Left lobe of liver (tissue), 2 donors: ENCODE data around the gene CD7. TPM values are rescaled to one million over a fixed set of nuclear protein-coding genes. Genes with fewer than 3 reads are reported as not detected.
A peak's percentile ranks its signal among the peaks of the same experiment; 100 is the strongest.

Experiments used
- ATAC-seq: fragments of 200-7000 bp; cut with Tn5 transposase; one replicate; pipeline ENCODE4 v1.9.1; 2020; ENCODE audit warnings: mild to moderate bottlenecking, moderate library complexity
- DNase-seq: peaks from one replicate; pipeline ENCODE4 v3.0.0-alpha.2; 2020; ENCODE audit warnings: low spot score
- total RNA-seq: library from RNA; stranded (reverse); gene quantifications from one replicate; pipeline ENCODE4 v1.2.1, GENCODE V29; 2021
- donor health status: DM: no; HTN: no; CAD: no; lungs with moderate emphysema.
- donor health status: DM: no; HTN: yes; CAD: no.

The CD7 gene
- total RNA-seq, 1 donor from 2014 or later: 1.4 TPM

DNA sequence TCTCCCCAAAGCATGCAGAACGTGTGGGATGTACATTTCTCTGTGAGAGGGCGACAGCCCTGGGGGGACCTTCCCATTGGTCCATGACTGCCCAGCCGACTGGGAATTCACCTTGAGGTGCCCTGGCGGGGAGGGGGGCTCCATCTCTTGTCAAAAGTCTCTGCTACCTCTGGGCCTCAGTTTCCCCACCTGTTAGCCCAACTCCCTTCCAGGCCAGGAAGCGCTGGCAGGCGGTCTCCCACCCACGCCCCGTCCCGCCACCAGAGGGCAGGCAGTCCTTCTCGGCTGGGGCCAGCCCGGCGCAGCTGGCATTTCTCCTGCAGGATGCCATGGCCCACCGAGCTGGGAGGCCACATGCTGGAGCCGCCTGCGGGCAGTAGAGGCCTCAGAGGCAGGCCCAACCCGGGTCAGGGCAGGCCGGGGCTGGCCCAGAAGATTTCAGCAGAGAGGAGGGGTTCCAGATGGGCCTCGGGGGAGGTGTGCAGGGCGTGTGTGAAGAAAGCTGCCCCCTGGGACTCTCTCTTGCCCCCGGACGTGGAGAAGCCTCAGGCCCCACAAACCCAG lies 16.6 kb downstream of the CD7 start:
- DNase-seq (no peak), ATAC-seq (peak; percentile 44)

DNA sequence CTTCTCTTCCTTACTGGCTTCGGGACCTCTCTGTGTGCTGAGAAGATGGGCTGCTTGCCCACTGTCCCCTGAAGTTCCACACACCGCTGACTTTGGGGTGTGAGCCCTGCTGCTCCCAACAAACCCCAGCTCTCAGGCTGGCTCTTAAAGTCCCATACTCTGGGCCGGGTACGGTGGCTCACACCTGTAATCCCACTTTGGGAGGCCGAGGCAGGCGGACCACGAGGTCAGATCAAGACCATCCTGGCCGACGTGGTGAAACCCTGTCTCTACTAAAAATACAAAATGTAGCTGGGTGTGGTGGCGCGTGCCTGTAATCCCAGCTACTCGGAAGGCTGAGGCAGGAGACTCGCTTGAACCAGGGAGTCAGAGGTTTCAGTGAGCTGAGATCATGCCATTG lies 17.2 kb downstream of the CD7 start:
- ATAC-seq: no peak
- DNase-seq: no peak

DNA sequence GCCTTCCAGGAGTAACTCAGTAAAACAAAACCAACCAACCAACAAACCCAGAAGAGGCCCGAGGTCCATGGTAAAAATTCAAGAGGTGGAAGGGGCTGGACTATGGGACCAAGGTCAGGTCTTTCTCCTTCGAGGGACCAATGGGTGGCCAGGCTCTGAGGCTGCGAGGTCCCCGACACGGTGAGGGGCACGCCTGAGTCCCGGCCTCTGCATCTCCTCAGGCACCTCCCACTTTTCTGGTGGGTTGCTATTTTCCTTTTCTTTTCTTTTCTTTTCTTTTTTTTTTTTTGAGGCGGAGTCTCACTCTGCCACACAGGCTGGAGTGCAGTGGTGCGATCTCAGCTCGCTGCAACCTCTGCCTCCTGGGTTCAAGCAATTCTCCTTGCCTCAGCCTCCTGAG lies 18.0 kb downstream of the CD7 start:
- DNase-seq: no peak
- ATAC-seq: no peak

DNA sequence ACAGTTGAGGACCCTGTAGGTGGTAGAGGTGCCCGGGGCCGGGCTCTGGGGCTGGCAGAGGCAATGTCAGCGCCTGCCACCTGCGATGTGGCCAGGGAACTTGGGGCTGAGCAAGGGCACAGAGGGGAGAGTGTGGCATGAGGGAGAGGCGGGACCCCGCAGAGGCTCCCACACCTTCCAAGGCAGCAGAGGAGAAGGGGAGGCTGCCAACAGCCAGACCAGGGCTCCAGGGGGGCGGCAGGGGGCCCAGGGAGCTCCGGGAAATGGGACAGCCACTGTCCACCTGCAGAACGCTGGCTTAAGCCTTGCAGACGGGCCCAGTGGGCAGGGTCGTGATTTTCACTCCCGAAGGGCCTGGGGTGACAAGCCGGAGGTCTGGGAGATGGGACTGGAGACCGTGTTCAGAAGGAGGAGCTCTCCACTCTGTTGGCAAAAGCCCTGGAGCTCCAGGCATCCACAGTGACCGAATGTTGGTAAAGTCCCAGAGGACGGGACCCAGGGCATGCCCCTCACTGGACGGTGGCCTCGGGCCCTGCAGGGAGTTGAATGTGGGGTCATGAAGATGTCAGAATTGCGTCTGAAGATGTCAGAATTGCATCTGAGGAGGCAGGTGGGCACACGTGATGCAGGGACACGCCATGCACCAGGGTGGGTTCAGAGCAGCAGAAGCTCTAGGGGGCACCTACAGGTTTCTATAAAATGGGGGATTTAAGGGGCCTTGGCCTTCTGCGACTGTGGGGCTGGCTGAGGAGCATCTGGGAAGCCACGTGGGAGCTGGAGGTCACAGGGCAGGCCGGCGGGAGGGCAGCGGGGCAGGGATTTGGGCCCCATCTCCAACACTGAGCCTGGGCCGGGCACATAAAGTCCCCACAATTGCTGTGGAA lies 18.6 kb downstream of the CD7 start:
- ATAC-seq (no peak), DNase-seq (no peak)

DNA sequence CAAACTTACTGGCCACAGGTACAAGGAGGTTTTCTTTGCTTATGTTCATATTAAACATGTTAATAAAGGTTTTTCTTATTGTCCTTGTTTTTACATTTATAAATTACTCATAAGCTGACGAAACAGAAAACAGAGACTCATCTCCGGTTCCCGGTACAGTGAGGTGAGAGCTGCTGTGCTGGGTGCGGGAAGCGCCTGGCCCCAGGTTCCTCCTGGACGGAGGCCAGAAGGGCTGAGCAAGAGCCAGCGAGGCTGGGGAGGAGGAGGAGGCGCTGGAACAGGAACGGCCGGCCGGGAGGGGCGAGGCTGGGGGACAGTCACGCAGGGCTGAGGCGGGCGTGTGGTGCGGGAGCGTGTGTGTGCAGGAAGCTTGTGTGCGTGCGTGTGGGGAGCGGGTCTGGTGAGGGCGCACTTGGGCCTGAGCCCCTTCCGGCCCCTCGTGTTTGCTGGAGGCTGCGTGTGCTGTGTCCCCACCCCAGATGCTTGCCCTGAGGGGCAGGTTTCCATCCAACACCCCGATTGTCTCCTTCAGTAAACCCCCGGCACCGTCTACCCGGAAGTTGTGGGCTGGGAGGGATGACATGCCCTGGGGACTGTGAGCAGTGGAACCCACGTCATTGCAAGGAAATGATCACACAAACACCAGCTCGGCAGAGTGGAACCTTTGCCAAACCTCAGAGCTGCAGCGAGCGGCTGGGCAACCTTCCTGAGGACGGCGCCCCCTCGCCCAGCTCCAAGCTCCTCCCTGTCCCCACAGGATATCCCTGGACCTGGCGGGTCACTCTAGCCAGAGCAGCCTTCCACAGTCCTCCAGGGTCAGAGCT lies 19.5 kb downstream of the CD7 start:
- peak; percentile 72 for ATAC-seq
- peak; percentile 85 for DNase-seq

DNA sequence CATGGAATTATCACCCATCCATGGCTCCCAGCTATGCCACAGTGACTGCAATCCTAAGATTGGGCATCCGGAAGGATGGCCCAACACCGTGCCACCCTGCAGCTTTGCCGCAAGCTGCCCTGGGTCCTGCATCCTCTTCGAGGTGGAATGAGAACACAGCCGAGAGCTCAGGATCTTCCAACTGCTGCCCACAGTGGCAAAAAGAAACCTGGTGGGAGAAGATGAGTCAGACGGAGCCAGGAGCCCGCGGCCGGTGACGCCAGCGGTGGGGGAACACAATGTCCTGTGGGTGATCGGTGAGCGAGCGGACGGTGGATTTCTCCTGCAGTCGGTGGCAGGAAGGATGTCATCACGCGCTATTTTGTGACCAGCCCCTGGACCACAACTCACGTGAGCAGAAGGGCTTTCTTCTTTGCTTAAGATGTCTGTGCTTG lies 20.1 kb downstream of the CD7 start:
- no peak for ATAC-seq
- peak; percentile 69 for DNase-seq

DNA sequence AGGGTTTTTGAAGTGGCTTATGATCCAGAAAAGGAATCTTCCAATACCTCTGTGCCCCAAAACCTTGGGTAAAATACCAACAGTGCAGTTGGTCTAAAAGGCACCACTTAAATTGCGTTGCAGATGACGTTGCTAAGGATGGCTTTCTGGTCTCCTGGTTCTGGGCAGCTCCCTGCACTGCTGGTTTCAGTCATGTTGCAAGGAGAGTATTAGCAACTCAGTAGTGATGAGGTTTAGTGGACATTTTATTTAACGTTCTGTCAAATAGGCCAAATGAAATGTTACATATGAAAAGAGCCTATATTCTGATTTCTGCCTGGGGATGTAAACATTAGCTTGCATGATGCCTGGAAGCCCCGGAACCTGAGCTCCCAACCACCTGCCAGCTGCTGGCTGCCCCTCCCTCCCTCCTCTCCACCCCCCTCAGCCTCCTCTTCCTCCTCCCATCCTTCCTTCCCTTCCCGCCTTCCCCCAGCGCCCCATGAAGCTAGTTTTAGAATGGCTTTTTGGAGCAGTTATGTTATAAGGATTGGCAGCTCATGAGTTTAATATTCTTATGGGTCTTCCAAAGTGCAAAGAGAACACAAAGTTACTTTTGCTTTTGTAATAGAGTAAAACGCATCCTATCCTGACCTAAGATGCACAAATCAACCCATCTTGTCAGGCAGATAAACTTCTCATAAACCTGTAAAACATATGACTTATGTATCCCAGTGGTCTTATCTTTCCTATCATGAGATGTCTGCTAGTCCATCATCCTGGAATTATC lies 20.7 kb downstream of the CD7 start:
- ATAC-seq (no peak), DNase-seq (no peak)

DNA sequence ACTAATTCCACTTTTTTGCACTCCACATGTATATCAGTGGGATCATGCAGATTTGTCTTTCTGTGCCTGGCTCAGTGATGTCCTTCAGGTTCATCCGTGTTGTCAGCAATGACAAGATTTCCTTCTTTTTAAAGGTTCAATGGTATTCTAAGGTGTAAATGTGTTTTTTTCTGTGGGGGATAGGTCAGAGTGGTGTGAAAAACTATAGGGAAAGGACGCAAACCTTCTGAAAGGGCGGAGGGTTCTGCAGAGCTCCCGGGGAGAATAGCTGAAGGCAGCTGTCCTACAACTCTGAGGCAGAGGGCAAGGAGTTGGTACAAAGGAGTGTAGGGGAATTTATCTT lies 22.0 kb downstream of the CD7 start:
- DNase-seq (no peak), ATAC-seq (no peak)

DNA sequence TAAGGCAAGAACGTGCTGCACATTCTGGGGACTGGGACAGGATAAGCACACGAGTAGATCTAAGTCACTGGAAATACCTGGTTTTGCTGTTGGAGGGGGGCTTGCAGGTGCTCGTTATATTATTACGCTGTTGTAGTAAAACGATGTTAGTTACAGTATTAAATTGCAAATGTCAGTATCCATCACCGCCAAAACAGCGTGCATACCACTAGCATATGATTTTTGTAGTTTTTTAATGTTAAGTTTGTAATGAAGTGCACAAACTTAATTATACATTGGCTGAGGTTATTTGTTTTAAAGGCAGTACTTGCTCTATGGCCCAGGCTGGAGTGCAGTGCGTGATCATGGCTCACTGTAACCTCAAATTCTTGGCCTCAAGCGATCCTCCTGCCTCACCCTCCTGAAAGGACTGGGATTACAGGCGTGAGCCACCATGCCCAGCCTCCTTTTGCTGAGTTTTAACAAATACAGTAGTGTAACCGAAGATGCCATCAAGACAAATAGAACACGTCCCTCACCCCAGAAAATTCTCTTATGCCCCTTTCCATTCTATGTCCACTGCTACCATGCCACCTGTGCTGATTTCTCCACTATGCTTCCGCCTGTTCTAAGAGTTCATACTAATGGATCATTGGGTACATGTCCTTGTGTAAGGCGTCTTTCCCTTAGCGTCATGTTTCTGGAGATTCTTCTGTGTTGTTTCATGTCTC lies 23.2 kb downstream of the CD7 start:
- DNase-seq: no peak
- ATAC-seq: no peak

DNA sequence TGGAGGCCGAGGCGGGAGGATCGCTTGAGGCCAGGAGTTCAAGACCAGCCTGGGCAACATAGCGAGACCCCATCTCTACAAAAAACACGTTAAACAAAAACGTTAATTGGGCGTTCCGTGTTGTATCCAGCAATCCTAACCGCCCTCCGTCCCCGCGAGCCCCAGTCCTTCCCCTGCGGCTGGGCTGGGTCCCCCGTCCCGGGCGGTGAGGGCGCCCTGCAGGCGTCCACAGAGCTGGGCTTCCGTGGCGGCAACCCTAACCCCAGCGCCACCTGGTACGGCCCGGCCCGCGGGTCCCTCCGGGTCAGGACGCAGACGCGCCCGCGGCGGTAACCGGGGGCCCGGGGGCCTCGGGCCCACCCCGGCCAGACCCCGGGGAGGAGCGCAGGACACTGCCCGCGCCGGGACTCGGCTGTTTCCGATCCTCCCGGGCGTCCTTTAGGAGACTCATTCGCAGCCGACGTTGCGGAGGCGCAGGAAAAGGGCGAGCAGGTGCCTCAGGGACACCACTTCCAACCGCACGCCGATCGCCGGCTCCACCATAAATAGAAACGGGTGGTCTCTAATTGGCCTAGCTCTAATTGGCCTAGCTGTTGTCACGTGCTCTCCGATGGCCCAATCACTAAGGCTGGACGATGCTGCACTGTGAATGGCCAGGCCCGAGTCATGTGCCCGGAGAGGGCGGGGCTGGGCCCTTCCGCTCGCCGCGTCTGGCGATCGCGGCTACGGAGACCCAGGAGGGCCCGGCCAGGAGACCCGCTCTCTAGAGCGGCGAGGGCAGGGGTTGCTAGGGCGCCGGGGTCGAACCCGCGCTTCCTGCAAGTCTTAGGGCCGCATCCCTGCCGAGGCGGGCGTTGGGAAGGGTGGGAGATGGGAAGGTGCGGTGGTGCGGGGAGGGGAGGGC lies 24.9 kb downstream of the CD7 start:
- peak; percentile 90 for ATAC-seq
- peak; percentile 96 for DNase-seq

DNA sequence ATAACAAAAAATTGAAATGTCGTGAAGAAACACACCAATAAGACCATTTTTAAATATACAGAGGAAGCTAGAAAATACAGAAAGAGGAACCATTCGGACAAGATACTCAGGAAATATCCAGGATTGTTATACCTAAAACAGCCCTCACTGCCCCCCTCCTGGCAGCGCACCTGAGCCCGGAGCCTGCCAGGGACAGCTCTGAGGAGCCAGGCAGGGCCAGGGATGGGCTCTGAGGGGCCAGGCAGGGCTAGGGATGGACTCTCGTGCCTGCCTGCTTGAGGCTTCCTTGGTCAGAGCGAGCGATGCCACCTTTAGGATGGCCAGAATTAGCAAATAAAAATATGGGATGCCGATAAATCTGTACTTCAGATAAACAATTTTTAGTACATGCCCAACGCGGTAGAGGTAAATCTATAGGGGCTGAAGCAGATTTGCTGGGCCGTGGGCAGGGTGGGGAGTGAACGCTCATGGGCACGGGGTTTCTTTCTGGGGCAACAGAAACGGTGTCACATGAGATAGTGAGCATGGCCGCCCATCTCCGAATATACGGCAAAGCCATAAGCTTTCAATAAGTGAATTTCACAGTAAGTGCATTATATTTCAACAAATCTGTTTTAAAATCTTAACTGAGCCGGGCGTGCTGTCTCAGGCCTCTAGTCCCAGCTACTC lies 25.7 kb downstream of the CD7 start:
- DNase-seq (no peak), ATAC-seq (no peak)

DNA sequence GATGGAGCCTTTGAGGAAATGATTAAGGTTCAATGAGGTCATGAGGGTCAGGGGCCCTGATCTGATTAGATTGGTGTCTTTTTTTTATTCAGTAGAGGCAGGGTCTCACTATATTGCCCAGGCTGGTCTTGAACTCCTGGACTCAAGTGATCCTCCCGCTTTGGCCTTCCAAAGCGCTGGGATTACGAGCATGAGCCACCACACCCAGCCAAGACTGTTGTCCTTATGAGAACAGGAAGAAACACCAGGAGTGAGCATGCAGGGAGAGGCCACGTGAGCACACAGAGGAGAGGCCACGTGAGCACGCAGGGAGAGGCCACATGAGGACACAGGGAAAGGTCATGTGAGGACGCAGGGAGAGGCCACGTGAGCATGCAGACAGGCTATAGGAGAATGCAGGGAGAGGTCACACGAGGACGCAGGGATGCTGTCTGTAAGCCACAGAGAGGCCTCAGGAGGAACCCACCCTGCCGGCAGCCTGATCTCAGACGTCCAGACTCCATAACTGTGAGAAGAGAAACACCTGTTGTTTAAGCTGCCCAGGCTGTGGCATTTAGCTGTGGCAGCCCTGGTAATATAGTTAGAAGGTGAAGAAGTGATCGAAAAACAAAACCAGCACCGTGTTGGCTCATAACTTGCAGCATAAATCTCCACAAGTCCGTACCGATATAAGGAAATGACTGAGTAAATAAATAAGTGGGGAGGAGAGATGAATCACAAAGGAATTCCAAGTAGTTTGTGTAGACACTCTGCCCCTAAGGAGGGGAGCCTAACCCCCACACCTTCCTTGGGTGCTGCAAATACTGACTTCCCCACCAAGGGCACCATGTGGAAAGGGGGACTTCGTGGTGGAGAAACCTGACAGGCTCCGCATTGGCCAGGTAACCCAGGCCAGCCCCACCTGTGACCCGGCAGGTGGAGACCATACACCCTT lies 29.3 kb downstream of the CD7 start:
- DNase-seq: no peak
- ATAC-seq: peak; percentile 20

DNA sequence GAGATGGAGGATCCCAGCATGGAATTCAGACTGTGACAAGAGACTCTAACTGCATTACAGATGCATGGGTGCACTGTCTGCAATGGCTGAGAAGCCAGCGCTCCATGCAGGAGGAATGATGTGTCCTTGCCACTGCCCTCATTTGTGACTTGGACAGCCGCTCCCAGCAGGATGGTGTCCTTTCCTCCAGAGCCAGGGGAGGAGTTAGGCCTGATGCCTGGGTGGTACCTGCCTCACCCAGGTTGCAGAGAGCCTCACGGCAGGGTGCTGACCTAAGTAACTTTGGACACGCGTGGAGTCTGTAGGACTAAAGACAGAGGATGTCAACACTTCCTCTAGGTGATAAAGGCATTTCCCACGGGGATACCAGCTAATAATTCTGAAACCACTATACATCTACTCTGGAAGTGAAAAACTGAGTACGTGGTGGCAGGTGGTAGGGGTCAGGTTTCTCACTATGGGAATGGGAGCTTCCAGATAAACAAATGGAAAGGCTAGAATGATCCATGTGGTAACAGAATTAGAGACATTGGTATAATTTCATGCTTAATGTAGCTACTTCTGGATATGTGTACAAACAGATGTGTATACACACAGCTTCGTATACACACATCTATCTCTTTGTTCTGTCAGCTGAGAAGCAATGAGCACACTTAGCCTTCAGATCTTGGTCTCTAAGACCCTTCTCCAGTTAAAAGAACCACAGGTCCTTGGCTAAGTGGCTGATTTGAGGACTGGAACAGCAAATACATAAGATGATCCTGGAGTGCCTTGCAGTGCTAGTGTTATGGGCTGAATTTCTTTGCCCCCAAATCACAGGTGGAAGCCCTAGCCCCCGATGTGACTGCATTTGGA lies 30.2 kb downstream of the CD7 start:
- DNase-seq (no peak), ATAC-seq (no peak)

DNA sequence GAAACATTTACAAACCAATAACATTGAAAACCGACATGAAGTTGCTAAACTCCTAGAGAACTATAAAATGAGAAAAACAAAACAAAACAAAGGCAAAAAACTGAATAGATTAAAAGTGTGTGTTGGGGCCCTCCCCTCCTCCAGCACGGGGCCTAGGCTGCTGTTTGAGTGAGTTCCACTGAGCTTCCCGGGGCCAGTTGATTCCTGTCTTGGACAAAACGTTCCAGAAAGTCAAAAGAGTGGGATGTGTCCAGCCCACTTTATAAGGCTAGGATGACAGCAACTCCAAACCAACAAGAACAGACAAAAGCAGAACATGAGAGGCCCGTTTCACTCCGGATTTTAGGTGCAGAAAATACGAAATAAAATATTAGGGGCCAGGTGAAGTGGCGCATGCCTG lies 32.3 kb downstream of the CD7 start:
- ATAC-seq (no peak), DNase-seq (no peak)

DNA sequence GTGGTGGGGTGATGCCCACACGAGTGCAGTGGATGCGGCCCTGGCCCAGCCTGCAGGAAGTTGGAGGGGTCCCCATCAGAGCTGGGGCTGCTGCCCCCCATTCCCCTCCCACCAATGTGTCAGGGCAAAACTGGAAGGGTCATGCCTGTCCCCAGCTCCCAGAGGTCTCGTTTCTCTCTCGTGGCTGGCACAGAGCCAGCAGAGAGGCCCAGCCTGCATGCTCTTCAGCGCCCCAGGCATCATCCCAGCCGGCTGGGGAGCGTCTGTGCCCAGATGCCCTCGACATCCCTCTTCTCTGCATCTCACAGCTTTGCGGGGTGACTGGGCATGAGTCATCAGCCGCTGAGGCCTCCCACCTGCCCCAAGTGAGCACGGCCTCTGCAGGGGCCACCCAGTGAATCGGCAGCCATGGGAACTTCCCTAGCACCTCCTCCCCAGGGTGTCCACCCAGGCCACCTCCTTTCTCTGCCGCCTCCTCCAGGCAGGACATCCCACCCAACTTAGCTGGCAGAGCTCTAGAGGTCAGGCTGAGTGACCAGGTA lies 34.1 kb downstream of the CD7 start:
- ATAC-seq: no peak
- DNase-seq: no peak
